SU-DHL-6 (cell line): ENCODE results near the gene CPED1.

ENCODE experiments used
- H2AFZ ChIP-seq: fragments of 200-600 bp; sonication (generic); 2 replicates; pipeline ENCODE4 v1.6.1; 2014; ENCODE audit warnings: low read depth, mild to moderate bottlenecking, moderate library complexity, mixed read lengths, antibody characterized with exemption, low read length; ENCODE audit not compliant: severe bottlenecking
- H3F3A ChIP-seq: fragments of 200-600 bp; shearing (Covaris generic); 2 replicates; pipeline ENCODE4 v1.6.0; 2016; ENCODE audit warnings: antibody characterized with exemption, mild to moderate bottlenecking; ENCODE audit not compliant: insufficient read depth
- H3K27ac ChIP-seq: fragments of 200-600 bp; sonication (generic); 2 replicates; pipeline ENCODE4 v1.5.1; 2016; ENCODE audit warnings: low read depth, mild to moderate bottlenecking, low read length, moderate library complexity, mixed read lengths
- H3K27me3 ChIP-seq: fragments of 200-600 bp; sonication (generic), shearing (Covaris generic); 2 replicates; pipeline ENCODE4 v1.6.0; 2014; ENCODE audit warnings: mild to moderate bottlenecking, low read length
- H3K36me3 ChIP-seq: fragments of 200-600 bp; sonication (generic); 2 replicates; pipeline ENCODE4 v1.6.1; 2014; ENCODE audit warnings: mild to moderate bottlenecking, low read length, mixed read lengths
- H3K4me2 ChIP-seq: fragments of 300-600, 200-600 bp; shearing (Covaris generic), sonication (generic); 2 replicates; pipeline ENCODE4 v1.6.0; 2014; ENCODE audit warnings: low read length, low read depth, mild to moderate bottlenecking; ENCODE audit not compliant: poor library complexity, severe bottlenecking
- H3K4me3 ChIP-seq: fragments of 200-600 bp; sonication (generic); 2 replicates; pipeline ENCODE4 v1.5.1; 2014; ENCODE audit warnings: antibody characterized with exemption, low read length, mild to moderate bottlenecking, mixed read lengths; ENCODE audit not compliant: insufficient read depth, poor library complexity, severe bottlenecking
- H3K79me2 ChIP-seq: fragments of 200-600 bp; sonication (generic); 2 replicates; pipeline ENCODE4 v1.6.1; 2014; ENCODE audit warnings: mild to moderate bottlenecking, low read length, moderate library complexity; ENCODE audit not compliant: insufficient read depth
- H3K9ac ChIP-seq: fragments of 200-600 bp; sonication (generic); 2 replicates; pipeline ENCODE4 v1.7.0; 2014; ENCODE audit warnings: mild to moderate bottlenecking, low read length
- H3K9me2 ChIP-seq: fragments of 200-600 bp; sonication (generic); replicated peaks from 2 replicates; pipeline ENCODE4 v1.6.1; 2014; ENCODE audit warnings: low read length; ENCODE audit not compliant: insufficient read depth
- H3K9me3 ChIP-seq: fragments of 200-600 bp; sonication (generic); 2 replicates; pipeline ENCODE4 v1.6.1; 2014; ENCODE audit warnings: low read length, mixed read lengths; ENCODE audit not compliant: insufficient read depth
- H4K20me1 ChIP-seq: fragments of 200-600 bp; sonication (generic); 2 replicates; pipeline ENCODE4 v1.6.1; 2014; ENCODE audit warnings: low read depth, mild to moderate bottlenecking, antibody characterized with exemption, low read length, moderate library complexity, mixed read lengths
- EZH2phosphoT487 ChIP-seq: fragments of 200-600 bp; sonication (generic), shearing (Covaris generic); conservative IDR thresholded peaks from 2 replicates; pipeline ENCODE4 v1.6.1; 2018; ENCODE audit warnings: mild to moderate bottlenecking, antibody characterized with exemption, low read length, moderate library complexity, mixed read lengths
- TF ChIP-seq, protein P1 (sequence below): fragments of 200-600 bp; sonication (generic); IDR thresholded peaks from one replicate; pipeline ENCODE4 v1.5.1; 2017; ENCODE audit warnings: antibody characterized with exemption, mild to moderate bottlenecking, low read length, moderate library complexity; ENCODE audit not compliant: insufficient read depth, poor library complexity, severe bottlenecking

Gene CPED1

DNA sequence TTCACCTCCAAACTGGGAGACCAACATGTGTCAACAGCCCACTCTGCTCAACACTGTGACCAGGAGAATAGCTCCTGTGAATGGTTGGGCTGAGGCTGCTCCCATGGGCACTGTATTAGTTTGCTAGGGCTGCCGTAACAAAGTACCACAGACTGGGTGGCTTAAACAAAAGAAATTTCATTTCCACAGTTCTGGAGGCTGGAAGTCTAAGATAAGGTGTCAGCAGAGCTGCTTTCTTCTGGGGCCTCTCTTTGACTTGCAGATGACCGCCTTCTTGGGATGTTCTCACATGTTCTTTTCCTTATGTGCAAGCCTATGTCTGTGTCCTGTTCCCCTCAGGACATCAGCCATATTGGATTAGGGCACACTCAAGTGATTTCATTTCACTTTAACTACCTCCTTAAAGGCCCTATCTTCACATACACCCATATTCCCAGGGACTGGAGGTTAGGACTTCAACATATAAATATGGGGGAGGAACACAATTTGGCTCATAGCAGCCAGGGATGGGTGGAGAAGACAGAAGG is 90.3 kb downstream of the CPED1 start:
- Histone ChIP-seq H3K27me3 (no peaks in the 10 kb centered on the region), H3K9me2 (no peaks in the 10 kb centered on the region), H3K4me2 (no peak overlapping the region), H3K27ac (no peak overlapping the region), H3K4me3 (no peak overlapping the region), H3K79me2 (no peaks in the 10 kb centered on the region), H3F3A (no peaks in the 10 kb centered on the region), H3K9ac (no peak overlapping the region), H3K36me3 (no peaks in the 10 kb centered on the region), H4K20me1 (no peaks in the 10 kb centered on the region), H3K9me3 (no peaks in the 10 kb centered on the region), H2AFZ (no peak overlapping the region)
- TF ChIP-seq EZH2phosphoT487, result no peak
- TF ChIP-seq, protein P1, sequence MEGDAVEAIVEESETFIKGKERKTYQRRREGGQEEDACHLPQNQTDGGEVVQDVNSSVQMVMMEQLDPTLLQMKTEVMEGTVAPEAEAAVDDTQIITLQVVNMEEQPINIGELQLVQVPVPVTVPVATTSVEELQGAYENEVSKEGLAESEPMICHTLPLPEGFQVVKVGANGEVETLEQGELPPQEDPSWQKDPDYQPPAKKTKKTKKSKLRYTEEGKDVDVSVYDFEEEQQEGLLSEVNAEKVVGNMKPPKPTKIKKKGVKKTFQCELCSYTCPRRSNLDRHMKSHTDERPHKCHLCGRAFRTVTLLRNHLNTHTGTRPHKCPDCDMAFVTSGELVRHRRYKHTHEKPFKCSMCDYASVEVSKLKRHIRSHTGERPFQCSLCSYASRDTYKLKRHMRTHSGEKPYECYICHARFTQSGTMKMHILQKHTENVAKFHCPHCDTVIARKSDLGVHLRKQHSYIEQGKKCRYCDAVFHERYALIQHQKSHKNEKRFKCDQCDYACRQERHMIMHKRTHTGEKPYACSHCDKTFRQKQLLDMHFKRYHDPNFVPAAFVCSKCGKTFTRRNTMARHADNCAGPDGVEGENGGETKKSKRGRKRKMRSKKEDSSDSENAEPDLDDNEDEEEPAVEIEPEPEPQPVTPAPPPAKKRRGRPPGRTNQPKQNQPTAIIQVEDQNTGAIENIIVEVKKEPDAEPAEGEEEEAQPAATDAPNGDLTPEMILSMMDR, result no peak

DNA sequence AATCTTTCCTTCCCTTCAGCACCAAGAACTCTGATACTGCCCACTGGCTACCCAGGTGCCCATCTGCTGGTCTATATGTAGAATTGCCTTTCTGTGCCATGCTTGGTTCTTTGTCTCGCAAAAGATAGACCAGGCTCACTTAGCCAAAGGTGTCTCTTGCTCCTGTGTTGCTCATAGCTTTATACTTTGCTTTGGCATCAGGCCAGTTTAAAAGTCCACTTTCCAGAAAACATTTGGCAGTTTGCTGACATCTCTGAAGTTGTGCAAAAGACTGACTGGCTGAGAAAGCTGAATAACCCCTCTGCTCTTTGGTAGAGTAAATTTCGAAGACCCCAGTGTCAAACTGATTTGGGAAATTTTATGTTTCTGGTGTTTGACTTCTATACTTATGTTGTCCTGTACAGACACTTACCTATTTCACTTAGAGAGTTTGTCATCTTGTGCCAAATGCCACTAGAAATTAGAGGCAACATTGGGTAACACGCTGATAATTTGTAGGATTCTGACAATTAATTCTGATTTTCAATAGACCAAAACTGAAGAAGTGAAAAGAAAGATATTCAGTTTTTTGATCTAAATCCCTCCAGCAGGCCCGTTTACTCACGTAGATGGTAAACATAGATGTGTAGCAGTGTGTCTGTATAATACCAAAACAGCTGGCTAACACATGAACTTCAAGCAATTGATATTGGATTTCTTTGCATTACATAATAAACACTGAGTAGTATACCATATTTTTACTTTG is 91.1 kb downstream of the CPED1 start:
- no peaks in the 10 kb centered on the region for H4K20me1 ChIP-seq
- no peak overlapping the region for H3K4me2 ChIP-seq
- H3K79me2 ChIP-seq, result no peaks in the 10 kb centered on the region
- H3K9me3 ChIP-seq, result no peaks in the 10 kb centered on the region
- no peak overlapping the region for H3K9ac ChIP-seq
- H2AFZ ChIP-seq, result no peak overlapping the region
- no peaks in the 10 kb centered on the region for H3F3A ChIP-seq
- no peaks in the 10 kb centered on the region for H3K9me2 ChIP-seq
- no peaks in the 10 kb centered on the region for H3K27me3 ChIP-seq
- H3K36me3 ChIP-seq, result no peaks in the 10 kb centered on the region
- no peak for TF ChIP-seq EZH2phosphoT487
- TF ChIP-seq, protein P1, result no peak
- no peak overlapping the region for H3K27ac ChIP-seq
- H3K4me3 ChIP-seq, result no peak overlapping the region

DNA sequence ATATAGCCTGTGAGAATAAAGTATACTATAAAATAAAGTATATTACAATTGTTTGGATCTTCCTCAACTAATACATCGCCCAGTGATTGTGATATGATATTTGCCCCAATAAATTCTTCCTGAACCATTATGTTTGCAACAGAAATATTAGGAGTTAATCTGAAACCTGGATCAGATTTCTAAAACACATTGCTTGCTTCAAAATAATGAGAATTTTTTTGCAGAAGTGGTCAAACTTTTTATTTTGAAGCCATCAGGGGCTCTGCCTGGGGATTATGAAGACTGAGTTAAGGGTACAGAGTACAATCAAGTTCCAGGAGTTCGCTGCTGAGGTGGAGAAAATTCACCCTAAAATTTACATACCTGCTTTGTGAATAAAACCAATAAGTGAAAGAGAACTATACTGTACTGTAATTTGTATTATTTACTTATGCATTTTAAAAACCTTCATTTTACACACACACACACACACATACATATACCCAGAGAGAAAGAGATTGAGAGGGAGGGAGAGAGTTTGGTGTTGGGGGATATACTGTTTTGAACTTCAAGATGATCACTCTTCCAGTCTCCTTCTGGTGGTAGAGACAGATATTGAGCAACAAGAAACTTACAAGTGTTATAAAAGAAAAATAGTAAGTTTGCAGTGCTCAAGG is 91.9 kb downstream of the CPED1 start:
- no peaks in the 10 kb centered on the region for H3K36me3 ChIP-seq
- H3K9me3 ChIP-seq, result no peaks in the 10 kb centered on the region
- no peak overlapping the region for H3K4me2 ChIP-seq
- H3K9me2 ChIP-seq, result no peaks in the 10 kb centered on the region
- no peaks in the 10 kb centered on the region for H3F3A ChIP-seq
- no peaks in the 10 kb centered on the region for H3K79me2 ChIP-seq
- no peak overlapping the region for H2AFZ ChIP-seq
- H4K20me1 ChIP-seq, result no peaks in the 10 kb centered on the region
- H3K4me3 ChIP-seq, result no peak overlapping the region
- no peaks in the 10 kb centered on the region for H3K27me3 ChIP-seq
- TF ChIP-seq, protein P1, result no peak
- TF ChIP-seq EZH2phosphoT487, result no peak
- no peak overlapping the region for H3K9ac ChIP-seq
- H3K27ac ChIP-seq, result no peak overlapping the region
